Testis (tissue), 2 donors: ENCODE measurements around the gene NECAB3.

Experiments
- CTCF ChIP-seq, 3 experiments: fragments of 450-650 bp in 2 of 3; fragments of 200-600 bp in 1 of 3; sonication (generic) in 1 of 3; IDR thresholded peaks; one replicate each; pipeline ENCODE4 v1.5.1; 2016 to 2019; ENCODE audit warnings: antibody characterized with exemption in 3 of 3, mild to moderate bottlenecking in 2 of 3, moderate library complexity in 1 of 3
- POLR2A ChIP-seq: fragments of 450-650 bp; IDR thresholded peaks from one replicate; pipeline ENCODE4 v1.6.1; 2017; ENCODE audit warnings: antibody characterized with exemption, mild to moderate bottlenecking, moderate library complexity

GRCh38 chr20:33629979-33630378, 44.2 kb downstream of the NECAB3 start:
- TF ChIP-seq POLR2A = no peak
- no peak for TF ChIP-seq CTCF (IDR thresholded peaks at IDR 0.05)
